LHCN-M2 (cell line): ENCODE data around the gene RNF112. TPM values are rescaled to one million over a fixed set of nuclear protein-coding genes. Genes with fewer than 3 reads are reported as not detected.
A peak's percentile ranks its signal among the peaks of the same experiment; 100 is the strongest.

Experiments used
- DNase-seq: peaks from one replicate; pipeline ENCODE4 v3.0.0-alpha.2; 2012; ENCODE audit warnings: low read depth
- total RNA-seq: library from RNA; depleted of rRNA; stranded (reverse); fragments of >200 nt; gene quantifications from 2 replicates; pipeline ENCODE4 v1.2.3, GENCODE V29; 2014

RNF112 gene
- total RNA-seq, 1 experiment from 2014 or later, result not detected

DNA sequence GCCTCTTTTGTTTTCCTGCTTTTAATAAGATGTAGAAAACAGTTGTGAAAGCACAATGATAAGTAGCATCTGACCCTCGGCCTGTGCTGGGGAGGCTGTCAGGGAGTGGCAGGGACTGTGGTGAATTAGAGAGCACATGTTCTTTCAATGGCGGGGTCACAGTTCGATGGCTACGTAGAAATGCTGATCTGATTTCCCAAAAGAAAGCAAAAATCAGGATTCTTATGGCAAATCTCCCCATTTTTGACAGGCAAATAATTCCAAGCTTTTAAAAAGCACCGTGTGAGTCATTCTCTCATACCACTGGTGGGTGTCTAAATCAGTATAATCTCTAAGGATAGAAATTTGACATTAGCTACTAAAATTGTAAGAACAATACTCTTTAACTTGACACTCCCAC lies 36.9 kb upstream of the RNF112 start:
- no peak for DNase-seq

DNA sequence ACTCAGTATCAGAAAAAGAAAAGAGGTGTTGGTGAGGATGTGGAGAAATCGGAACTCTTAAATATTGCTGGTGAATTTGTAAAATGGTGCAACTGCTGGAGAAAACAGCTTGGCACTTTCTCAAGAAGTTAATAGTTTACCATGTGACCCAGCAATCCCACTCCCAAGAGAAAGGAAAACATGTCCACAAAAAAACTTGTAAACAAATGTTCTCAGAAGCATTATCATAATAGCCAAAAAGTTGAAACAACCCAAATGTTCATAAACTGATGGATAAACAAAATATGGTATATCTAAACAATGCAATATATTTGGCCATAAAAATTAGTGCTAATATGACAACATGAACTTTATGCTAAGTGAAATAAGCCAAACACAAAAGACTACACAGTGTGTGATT lies 35.3 kb upstream of the RNF112 start:
- no peak for DNase-seq

DNA sequence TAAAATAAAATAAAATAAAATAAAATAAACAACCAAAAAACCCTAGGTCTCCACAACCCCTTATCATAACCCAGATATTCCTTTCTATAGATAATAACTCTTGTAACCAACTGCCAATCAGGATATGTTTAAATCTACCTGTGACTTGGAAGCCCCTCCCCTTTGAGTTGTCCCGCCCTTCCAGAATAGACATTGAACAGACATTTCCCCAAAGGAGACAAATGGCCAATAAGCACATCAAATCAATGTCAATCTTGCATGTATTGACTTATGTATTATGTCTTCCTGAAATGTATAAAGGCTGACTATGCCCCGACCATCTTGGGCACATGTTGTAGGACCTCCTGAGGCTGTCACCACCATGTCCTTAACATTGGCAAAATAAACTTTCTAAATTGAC lies 34.2 kb upstream of the RNF112 start:
- no peak for DNase-seq

DNA sequence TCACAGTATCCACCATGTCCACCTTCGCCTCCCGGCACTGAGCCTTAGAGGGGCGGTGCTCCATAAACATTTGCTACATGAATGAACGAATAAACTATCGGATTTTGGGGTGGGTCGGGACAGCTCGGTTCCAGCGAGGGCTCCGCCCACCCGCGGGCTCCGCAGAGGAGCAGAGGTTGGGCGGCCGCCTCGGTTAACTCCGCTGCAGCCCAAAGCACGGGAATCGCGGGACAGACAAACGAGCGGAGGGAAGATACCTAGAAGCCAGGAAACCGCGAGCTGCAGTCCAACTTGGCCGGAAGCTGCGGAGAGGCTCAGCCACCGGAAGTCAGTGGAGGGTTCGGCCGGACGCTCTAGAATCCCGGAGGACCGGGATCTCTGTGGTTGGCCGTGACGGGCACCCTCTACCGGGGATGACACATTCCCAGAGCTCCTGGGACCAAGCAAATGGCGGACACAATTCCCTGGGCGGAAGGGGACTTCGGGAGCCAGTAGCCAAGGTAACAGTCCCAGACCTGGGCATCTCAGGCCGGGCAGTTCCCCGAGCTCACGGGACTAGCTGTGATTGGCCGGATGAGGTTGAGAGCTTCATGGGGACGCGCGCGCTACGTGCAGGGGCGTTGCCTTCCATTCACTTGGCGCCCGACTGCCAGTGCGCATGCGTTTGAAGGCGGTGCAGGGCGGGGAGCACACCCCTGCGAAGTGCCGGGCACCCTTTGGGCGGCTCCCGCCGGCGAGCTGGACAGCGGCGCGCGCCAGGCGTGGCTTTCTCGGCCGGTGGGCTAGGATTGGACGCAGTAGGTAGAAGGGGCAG lies 33.2 kb upstream of the RNF112 start:
- peak; percentile 99 for DNase-seq

DNA sequence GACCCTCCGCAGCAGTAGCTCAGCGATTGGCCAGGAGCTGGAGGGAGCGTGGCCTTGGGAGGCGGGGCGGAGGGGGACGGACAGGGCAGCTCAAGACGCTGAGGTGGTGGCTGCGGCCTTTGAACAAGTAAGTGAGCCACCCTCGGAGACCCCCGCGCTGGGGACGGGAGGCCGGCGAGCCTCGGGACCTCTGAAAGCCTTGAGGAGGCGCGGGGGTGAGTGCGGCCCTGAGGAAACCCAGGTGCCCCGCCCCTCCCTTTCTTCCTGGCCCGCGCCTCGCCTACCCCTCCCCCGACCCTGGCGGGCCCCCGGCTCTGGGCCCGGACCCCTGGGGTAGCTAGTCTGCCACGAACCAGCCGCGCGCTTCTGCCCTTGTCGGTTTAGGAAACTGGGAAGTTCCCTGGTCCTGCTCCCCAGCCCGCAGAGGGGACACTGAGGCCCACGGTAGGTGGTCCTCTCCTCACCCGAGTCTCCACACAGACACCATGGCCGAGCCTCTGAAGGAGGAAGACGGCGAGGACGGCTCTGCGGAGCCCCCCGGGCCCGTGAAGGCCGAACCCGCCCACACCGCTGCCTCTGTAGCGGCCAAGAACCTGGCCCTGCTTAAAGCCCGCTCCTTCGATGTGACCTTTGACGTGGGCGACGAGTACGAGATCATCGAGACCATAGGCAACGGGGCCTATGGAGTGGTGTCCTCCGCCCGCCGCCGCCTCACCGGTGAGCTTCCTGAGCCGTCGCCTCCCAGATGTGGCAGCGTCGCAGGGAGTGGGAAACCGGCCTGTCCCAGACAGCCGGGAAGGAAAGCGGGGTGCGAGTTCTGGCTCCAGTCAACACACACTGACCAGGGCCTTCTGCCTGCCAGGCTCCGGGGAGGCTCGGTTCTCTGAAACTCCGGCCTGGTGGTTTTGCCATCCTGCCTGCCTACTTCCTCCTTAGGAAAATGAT lies 32.3 kb upstream of the RNF112 start, which contains the start of gene MAPK7:
Gene MAPK7 (plus strand): TSS at position 83 of the 945 bp plus-strand sequence. CDS start 403 bp downstream, at position 486.
- no peak for DNase-seq

DNA sequence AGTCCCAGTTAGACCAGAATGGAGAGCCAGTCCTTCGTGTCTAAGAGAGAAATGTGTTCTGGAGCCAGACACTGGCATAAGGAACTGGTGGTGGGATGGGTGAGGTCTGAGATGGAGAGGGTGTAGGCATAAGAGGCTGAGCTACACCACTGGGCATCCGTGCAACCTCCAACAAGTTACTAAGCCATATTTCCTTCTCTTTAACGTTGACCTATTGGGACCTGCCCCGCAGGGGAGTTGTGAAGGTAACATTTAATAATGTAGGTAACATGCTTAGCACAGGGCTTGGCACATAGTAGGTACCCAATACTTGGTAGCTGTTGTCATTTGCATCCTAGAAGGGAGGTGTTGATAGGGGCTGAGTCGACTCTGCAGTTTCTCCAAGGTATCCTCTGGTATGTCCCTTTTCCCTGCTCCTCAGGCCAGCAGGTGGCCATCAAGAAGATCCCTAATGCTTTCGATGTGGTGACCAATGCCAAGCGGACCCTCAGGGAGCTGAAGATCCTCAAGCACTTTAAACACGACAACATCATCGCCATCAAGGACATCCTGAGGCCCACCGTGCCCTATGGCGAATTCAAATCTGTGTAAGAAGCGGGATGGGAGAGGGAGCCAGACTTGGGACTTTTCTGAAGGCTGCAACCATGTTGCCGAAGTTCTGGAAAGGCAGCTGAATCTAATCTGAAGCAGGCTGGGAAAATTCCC lies 31.5 kb upstream of the RNF112 start:
- no peak for DNase-seq

DNA sequence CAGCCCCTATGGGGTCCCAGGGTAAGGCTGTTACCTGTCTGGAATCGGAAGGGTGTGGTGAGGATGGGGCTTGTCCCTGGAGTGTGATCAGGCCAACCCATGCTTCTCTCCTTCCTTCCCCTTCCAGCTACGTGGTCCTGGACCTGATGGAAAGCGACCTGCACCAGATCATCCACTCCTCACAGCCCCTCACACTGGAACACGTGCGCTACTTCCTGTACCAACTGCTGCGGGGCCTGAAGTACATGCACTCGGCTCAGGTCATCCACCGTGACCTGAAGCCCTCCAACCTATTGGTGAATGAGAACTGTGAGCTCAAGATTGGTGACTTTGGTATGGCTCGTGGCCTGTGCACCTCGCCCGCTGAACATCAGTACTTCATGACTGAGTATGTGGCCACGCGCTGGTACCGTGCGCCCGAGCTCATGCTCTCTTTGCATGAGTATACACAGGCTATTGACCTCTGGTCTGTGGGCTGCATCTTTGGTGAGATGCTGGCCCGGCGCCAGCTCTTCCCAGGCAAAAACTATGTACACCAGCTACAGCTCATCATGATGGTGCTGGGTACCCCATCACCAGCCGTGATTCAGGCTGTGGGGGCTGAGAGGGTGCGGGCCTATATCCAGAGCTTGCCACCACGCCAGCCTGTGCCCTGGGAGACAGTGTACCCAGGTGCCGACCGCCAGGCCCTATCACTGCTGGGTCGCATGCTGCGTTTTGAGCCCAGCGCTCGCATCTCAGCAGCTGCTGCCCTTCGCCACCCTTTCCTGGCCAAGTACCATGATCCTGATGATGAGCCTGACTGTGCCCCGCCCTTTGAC lies 30.3 kb upstream of the RNF112 start:
- DNase-seq, result no peak

DNA sequence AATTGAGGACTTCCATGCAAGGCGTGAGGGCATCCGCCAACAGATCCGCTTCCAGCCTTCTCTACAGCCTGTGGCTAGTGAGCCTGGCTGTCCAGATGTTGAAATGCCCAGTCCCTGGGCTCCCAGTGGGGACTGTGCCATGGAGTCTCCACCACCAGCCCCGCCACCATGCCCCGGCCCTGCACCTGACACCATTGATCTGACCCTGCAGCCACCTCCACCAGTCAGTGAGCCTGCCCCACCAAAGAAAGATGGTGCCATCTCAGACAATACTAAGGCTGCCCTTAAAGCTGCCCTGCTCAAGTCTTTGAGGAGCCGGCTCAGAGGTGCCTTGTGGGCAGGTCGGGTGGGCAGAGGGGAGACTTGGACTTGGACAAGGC lies 29.7 kb upstream of the RNF112 start:
- DNase-seq, result no peak

DNA sequence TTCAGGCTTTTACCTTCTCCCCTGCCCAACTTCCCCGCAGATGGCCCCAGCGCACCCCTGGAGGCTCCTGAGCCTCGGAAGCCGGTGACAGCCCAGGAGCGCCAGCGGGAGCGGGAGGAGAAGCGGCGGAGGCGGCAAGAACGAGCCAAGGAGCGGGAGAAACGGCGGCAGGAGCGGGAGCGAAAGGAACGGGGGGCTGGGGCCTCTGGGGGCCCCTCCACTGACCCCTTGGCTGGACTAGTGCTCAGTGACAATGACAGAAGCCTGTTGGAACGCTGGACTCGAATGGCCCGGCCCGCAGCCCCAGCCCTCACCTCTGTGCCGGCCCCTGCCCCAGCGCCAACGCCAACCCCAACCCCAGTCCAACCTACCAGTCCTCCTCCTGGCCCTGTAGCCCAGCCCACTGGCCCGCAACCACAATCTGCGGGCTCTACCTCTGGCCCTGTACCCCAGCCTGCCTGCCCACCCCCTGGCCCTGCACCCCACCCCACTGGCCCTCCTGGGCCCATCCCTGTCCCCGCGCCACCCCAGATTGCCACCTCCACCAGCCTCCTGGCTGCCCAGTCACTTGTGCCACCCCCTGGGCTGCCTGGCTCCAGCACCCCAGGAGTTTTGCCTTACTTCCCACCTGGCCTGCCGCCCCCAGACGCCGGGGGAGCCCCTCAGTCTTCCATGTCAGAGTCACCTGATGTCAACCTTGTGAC lies 29.1 kb upstream of the RNF112 start:
- no peak for DNase-seq

DNA sequence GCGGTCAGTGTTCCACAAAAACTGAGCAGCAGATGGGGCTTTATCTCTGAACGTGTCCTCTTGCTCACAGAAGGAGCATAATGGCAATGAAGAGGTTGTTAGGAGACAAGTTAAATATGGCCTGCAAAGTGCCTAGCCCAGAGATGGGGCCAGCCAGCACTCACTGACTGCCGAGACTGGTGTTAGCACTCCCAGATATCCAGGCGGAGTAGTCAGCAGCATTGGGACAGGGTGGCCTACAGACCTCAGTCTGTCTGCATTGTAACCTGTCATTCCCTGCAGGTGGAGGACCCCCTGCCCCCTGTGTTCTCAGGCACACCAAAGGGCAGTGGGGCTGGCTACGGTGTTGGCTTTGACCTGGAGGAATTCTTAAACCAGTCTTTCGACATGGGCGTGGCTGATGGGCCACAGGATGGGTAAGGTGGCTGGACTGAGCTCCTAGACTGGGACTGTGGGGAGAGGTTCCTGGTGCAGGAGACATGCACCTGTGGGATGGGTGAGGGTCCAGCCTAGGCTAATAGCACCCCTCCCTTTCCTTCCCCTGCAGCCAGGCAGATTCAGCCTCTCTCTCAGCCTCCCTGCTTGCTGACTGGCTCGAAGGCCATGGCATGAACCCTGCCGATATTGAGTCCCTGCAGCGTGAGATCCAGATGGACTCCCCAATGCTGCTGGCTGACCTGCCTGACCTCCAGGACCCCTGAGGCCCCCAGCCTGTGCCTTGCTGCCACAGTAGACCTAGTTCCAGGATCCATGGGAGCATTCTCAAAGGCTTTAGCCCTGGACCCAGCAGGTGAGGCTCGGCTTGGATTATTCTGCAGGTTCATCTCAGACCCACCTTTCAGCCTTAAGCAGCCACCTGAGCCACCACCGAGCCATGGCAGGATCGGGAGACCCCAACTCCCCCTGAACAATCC lies 28.2 kb upstream of the RNF112 start:
- DNase-seq, result no peak

DNA sequence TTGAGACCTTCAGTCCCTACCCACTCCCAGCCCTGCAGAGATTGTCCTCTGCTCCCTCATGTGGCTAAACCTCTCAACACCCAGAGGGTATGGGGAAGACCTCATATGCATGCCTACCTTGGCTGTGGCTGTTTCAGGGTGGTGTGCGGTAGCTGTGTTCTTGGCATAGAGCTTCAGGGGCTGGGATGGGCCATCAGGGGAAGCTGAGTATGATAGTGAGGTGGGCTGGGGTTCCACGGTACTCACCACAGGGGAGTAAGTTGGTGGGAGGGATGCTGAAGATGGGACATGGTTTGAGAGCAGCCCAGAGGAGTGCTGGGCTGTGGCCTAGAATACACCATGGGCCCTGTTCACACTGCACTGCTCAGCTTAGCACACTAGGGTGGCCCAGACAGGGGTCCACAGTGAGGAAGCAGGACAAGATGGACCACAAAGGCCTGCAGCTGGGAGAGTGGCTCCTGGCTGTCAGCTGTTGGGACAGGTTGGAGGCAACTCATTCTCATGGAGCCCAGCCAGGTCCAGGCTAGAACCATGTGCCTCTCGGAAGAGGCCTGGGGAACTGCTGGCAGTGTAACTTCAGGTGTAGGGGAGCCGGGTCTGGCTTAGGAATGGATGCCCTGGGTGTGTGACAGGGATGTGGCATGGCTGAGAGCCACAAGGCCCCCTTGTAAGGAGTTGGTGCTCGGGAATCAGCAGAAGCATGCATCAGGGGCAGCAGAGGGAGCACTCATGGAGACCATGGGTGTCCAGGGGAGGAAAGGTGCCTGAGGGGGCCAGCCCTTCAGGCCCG lies 27.2 kb upstream of the RNF112 start:
- no peak for DNase-seq

DNA sequence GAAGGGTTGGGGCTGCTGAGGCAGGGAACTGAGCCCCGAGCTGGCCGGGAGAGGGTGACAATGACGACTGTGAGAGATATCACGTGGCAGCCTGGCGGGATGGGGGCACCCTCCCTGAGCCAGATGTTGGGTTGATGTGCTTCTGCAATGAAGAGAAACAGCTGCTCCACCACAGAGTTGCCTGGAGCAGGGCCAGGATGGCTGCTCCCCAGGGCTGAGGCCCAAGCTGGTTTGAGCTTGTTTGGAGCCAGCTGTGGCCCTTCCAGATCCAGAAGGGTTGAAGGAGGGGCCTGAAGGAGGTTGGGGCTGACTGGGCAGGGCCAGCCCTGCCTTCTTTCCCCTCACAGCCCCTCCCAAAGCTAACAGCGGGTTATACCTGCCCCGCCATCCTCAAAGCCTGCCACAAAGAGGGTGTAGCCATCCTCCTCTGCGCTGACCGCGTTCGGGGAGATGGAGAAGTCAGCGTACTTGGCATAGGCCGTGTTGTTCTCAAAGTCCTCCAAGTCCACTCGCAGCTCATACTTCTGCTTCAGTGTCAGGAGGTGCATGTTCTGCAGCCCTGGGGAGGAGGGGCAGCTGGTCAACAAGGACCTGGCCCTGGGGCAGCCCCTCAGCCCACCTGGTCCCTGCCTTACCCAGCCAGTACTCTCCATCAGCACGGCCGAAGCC lies 26.2 kb upstream of the RNF112 start:
- DNase-seq, result peak; percentile 90

DNA sequence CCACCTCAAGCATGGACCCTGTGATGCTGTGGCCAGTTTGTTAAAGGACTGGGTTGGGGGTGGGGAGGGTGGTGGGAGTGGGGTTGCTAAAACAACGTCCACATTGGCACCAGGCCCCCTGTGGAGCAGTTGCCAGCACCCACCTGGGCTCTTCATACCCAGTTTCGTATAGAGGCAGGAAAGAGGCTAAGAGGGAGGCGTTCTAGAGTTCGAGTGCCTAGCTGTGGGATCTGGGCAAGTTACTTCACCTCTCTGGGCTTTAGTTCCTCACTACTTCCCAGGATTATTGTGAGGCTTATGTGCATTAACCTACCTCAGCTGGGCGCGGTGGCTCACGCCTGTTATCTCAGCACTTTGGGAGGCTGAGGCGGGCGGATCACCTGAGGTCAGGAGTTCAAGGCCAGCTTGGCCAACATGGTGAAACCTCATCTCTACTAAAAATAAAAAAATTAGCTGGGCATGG lies 25.5 kb upstream of the RNF112 start:
- DNase-seq, result no peak

DNA sequence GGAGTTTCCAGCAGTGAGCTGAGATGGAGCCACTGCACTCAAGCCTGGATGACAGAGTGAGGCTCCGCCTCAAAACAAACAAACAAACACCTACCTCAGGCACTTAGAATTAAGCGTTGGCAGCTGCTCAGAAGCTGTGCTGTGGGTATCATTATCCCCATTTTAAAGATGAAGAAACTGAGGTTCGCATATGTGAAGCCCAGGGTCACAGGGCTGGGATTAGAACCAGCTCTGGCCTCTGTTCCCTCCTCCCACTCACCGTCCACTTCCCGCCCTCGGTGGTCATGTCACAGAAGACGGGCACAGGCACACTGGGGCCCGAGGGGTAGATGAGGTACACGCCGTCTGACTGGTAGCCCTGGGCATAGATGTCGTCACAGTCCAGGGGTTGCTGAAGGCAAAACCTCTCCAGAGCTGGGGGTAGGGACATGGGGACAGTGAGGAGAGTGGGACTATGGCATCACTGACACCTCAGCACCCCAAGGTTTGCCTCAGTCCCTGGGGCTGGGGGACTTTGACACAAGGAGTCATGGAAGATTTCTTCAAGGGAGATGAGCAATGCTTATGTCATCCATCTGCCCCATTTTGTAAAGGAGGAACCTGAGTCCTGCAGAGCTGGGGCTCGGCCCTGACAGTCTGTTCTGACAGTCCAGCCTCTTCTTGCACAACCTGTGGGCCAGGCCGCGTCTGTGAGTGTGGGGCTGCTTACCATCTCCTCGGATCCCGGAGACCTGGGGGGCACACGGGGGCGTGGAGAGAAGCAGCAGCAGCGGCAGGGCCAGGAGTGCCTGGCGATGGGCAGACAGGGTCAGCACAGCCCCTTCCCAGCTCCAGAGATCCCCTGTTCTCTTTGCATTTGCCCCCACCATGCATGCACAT lies 24.7 kb upstream of the RNF112 start:
- DNase-seq, result peak; percentile 85

DNA sequence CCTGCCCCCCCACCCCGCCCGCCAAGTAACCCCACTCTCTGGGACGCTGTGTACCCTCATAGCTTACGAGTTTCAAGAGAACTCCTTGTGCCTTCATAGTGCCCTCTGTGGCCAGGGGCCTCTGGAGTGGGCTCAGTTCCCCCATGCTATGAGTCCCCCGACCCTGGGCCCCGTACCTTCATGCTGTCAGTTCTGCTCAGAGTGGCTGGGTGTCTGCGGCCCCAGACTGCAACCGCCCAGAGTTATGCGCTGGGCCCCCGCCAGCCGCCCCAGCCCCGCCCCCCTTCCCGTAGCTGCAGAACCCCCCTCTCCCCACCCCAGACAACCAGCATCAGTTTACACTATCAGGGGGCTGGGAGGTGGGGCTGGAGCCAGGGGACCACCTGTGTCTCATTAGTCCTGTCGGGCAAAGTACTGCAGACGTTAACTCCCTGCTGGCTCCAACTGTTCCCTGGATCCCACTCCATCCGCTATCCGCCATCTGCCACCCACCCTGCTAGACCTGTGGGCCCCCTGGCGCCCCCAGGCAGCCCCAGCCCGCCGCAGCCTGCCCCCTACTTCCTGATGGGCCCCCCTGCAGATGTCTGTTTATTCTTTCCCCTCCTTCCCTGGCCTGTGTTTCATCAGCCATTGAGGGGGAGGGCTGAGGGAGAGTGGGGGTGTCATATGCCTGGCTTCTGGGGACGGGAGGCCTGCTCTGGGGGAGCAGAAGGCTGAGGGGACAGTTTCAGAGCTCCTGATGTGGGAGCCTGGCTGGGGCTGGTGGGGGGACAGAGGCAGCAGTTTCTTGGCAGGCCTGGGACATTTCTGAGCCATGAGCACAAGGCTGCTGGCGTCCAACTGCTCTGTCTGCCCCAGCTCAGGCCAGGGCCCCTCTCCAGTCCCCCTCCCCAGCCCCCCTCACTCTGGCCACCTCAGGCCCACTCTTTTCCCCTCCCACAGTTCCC lies 23.8 kb upstream of the RNF112 start, which contains the start of gene MFAP4:
Gene MFAP4 (minus strand): TSS at position 217 of the 947 bp plus-strand sequence. CDS start 35 bp downstream, at position 182.
- no peak for DNase-seq
